OCI-LY7 (cell line): ENCODE data around the gene WRAP73. TPM values are rescaled to one million over a fixed set of nuclear protein-coding genes. Genes with fewer than 3 reads are reported as not detected.

Source experiments
- BruUV-seq: library from RNA; stranded (reverse); fragments of 400-500 nt; replicated peaks from 2 replicates; lab custom pipeline; 2021; lab: Mats Ljungman, UMichigan
- CTCF ChIA-PET: fragments of 300-600 bp; sonication (Branson Sonifier 250); formaldehyde crosslinking; loops from one replicate; lab custom pipeline; 2022; ENCODE audit warnings: antibody characterized with exemption; ENCODE audit not compliant: unreplicated experiment; lab: Charles Lee
- POLR2A ChIA-PET: fragments of 300-600 bp; sonication (Branson Sonifier 250); formaldehyde crosslinking; loops from one replicate; lab custom pipeline; 2022; ENCODE audit warnings: antibody characterized with exemption; lab: Charles Lee
- DNase-seq: peaks from one replicate; pipeline ENCODE4 v3.0.0-alpha.2; 2015; ENCODE audit warnings: low spot score
- H2AFZ ChIP-seq: fragments of 200-600 bp; sonication (generic), shearing (Covaris generic); 2 replicates; pipeline ENCODE4 v1.6.1; 2014; ENCODE audit warnings: mild to moderate bottlenecking, antibody characterized with exemption, low read length, moderate library complexity
- H3K27ac ChIP-seq: fragments of 200-600 bp; sonication (generic); 2 replicates; pipeline ENCODE4 v1.5.1; 2014; ENCODE audit warnings: mixed run types, low read depth, mild to moderate bottlenecking, moderate library complexity, low read length, inconsistent platforms; ENCODE audit not compliant: poor library complexity, severe bottlenecking
- H3K36me3 ChIP-seq: fragments of 200-600 bp; sonication (generic); 2 replicates; pipeline ENCODE4 v1.6.1; 2014; ENCODE audit warnings: mild to moderate bottlenecking, antibody characterized with exemption, low read length, moderate library complexity, mixed read lengths; ENCODE audit not compliant: insufficient read depth
- H3K4me1 ChIP-seq: fragments of 200-600 bp; sonication (generic); 2 replicates; pipeline ENCODE4 v1.5.1; 2014; ENCODE audit warnings: mild to moderate bottlenecking, low read length; ENCODE audit not compliant: insufficient read depth, poor library complexity, severe bottlenecking
- H3K4me2 ChIP-seq: fragments of 200-600 bp; sonication (generic); 2 replicates; pipeline ENCODE4 v1.6.1; 2014; ENCODE audit warnings: mild to moderate bottlenecking, low read length
- H3K4me3 ChIP-seq: fragments of 200-600 bp; sonication (generic); 2 replicates; pipeline ENCODE4 v1.5.1; 2014; ENCODE audit warnings: mild to moderate bottlenecking, low read depth, low read length; ENCODE audit not compliant: poor library complexity, severe bottlenecking
- H3K79me2 ChIP-seq: fragments of 200-600 bp; sonication (generic); 2 replicates; pipeline ENCODE4 v1.6.1; 2016; ENCODE audit warnings: low read depth, mild to moderate bottlenecking, low read length, moderate library complexity, mixed read lengths; ENCODE audit not compliant: insufficient read depth
- H3K9me2 ChIP-seq: fragments of 200-600 bp; sonication (generic); 2 replicates; pipeline ENCODE4 v1.6.1; 2016; ENCODE audit warnings: mild to moderate bottlenecking, low read length, mixed read lengths; ENCODE audit not compliant: insufficient read depth
- H3K9me3 ChIP-seq: fragments of 200-600 bp; sonication (generic); 2 replicates; pipeline ENCODE4 v1.6.1; 2014; ENCODE audit warnings: mild to moderate bottlenecking, mixed run types, low read length, mixed read lengths
- H4K20me1 ChIP-seq: fragments of 200-600 bp; sonication (generic); 2 replicates; pipeline ENCODE4 v1.6.1; 2014; ENCODE audit warnings: mild to moderate bottlenecking, antibody characterized with exemption, low read length, moderate library complexity, mixed read lengths; ENCODE audit not compliant: insufficient read depth
- EZH2phosphoT487 ChIP-seq: fragments of 200-600 bp; sonication (generic); IDR thresholded peaks from 2 replicates; pipeline ENCODE4 v1.6.1; 2018; ENCODE audit warnings: low read depth, borderline replicate concordance, mild to moderate bottlenecking, mixed run types, antibody characterized with exemption, low read length, moderate library complexity, mixed read lengths
- intact Hi-C: fragments of 100-400 bp; cut with micrococcal nuclease; formaldehyde crosslinking; loops from one replicate; pipeline ENCODE4 v1.10.0; 2022; ENCODE audit not compliant: unreplicated experiment
- total RNA-seq, 2 experiments: library from RNA; depleted of rRNA in 1 of 2; stranded (reverse); fragments of >200 nt in 1 of 2; shearing (Covaris generic) in 1 of 2; gene quantifications; 2 replicates each; pipeline ENCODE4 v1.2.3, GENCODE V29; 2014 to 2022
- TF ChIP-seq, protein P1 (sequence below): fragments of 200-600 bp; sonication (generic); conservative IDR thresholded peaks from 2 replicates; pipeline ENCODE4 v1.5.1; 2014; ENCODE audit warnings: mild to moderate bottlenecking, antibody characterized with exemption, low read length, moderate library complexity, mixed read lengths

WRAP73 gene
- total RNA-seq, 2 experiments from 2014 or later = 34.7 to 40.0 TPM

GRCh38 chr1:3604997-3605823 lies 44.7 kb downstream of the WRAP73 start:
- POLR2A ChIA-PET = no interaction called here
- no peak overlapping the region for H3K27ac ChIP-seq
- H2AFZ ChIP-seq = no peak overlapping the region
- BruUV-seq = no TSS peak
- CTCF ChIA-PET = no interaction called here
- no peak overlapping the region for H3K4me3 ChIP-seq
- H3K9me2 ChIP-seq = no peaks in the 10 kb centered on the region
- no peak overlapping the region for H3K4me2 ChIP-seq
- H3K9me3 ChIP-seq = no peaks in the 10 kb centered on the region
- TF ChIP-seq EZH2phosphoT487 = no peak
- TF ChIP-seq, protein P1, sequence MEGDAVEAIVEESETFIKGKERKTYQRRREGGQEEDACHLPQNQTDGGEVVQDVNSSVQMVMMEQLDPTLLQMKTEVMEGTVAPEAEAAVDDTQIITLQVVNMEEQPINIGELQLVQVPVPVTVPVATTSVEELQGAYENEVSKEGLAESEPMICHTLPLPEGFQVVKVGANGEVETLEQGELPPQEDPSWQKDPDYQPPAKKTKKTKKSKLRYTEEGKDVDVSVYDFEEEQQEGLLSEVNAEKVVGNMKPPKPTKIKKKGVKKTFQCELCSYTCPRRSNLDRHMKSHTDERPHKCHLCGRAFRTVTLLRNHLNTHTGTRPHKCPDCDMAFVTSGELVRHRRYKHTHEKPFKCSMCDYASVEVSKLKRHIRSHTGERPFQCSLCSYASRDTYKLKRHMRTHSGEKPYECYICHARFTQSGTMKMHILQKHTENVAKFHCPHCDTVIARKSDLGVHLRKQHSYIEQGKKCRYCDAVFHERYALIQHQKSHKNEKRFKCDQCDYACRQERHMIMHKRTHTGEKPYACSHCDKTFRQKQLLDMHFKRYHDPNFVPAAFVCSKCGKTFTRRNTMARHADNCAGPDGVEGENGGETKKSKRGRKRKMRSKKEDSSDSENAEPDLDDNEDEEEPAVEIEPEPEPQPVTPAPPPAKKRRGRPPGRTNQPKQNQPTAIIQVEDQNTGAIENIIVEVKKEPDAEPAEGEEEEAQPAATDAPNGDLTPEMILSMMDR = no peak
- no peak for DNase-seq
- no peaks in the 10 kb centered on the region for H3K4me1 ChIP-seq
- intact Hi-C loops = no loop called here
- no peaks in the 10 kb centered on the region for H4K20me1 ChIP-seq
- no peaks in the 10 kb centered on the region for H3K79me2 ChIP-seq
- H3K36me3 ChIP-seq = no peaks in the 10 kb centered on the region

GRCh38 chr1:3604468-3604974 lies 45.4 kb downstream of the WRAP73 start:
- Histone ChIP-seq H4K20me1 (no peaks in the 10 kb centered on the region), H3K79me2 (no peaks in the 10 kb centered on the region), H3K27ac (no peak overlapping the region), H3K4me1 (no peaks in the 10 kb centered on the region), H3K9me2 (no peaks in the 10 kb centered on the region), H3K4me2 (no peak overlapping the region), H3K9me3 (no peaks in the 10 kb centered on the region), H3K36me3 (no peaks in the 10 kb centered on the region), H2AFZ (no peak overlapping the region), H3K4me3 (no peak overlapping the region)
- intact Hi-C loops = no loop called here
- no peak for DNase-seq
- TF ChIP-seq, protein P1 = no peak
- no peak for TF ChIP-seq EZH2phosphoT487
- BruUV-seq = no TSS peak
- POLR2A ChIA-PET = no interaction called here
- CTCF ChIA-PET = no interaction called here
